ENCODE data around the gene AQP12B. TPM values are rescaled to one million over a fixed set of nuclear protein-coding genes. Genes with fewer than 3 reads are reported as not detected.

The AQP12B gene
- total RNA-seq, 1 donor from 2014 or later: not detected

- Mint-ChIP-seq H3K4me1 (ENCODE audit: unreplicated experiment) (no peaks in the 10 kb centered on the region), H3K27ac (ENCODE audit: unreplicated experiment) (no peak overlapping the region), H3K27me3 (ENCODE audit: unreplicated experiment) (peaks cover 5% of the 10 kb centered on the region), H3K9me3 (ENCODE audit: unreplicated experiment) (no peaks in the 10 kb centered on the region), H3K4me3 (ENCODE audit: unreplicated experiment) (no peak overlapping the region), H3K36me3 (ENCODE audit: low read depth, unreplicated experiment) (no peaks in the 10 kb centered on the region)
- TF ChIP-seq CTCF (IDR thresholded peaks at IDR 0.05; ENCODE audit: unreplicated experiment): no peak
- DNase-seq (ENCODE audit: low spot score): no peak
Observed at GRCh38 chr2:240713928-240714746, 31.5 kb upstream of the AQP12B start.

GRCh38 chr2:240713071-240713927, 30.6 kb upstream of the AQP12B start:
- Mint-ChIP-seq H3K4me3 (ENCODE audit: unreplicated experiment) (no peak overlapping the region), H3K27me3 (ENCODE audit: unreplicated experiment) (peaks cover 5% of the 10 kb centered on the region), H3K4me1 (ENCODE audit: unreplicated experiment) (no peaks in the 10 kb centered on the region), H3K9me3 (ENCODE audit: unreplicated experiment) (no peaks in the 10 kb centered on the region), H3K36me3 (ENCODE audit: low read depth, unreplicated experiment) (no peaks in the 10 kb centered on the region), H3K27ac (ENCODE audit: unreplicated experiment) (no peak overlapping the region)
- DNase-seq (ENCODE audit: low spot score): no peak
- TF ChIP-seq CTCF (IDR thresholded peaks at IDR 0.05; ENCODE audit: unreplicated experiment): no peak

- no peak overlapping the region for H3K27ac Mint-ChIP-seq (ENCODE audit: unreplicated experiment)
Observed at GRCh38 chr2:240712121-240712520, 29.4 kb upstream of the AQP12B start.

GRCh38 chr2:240711701-240712100, 29.0 kb upstream of the AQP12B start:
- TF ChIP-seq CTCF (IDR thresholded peaks at IDR 0.05; ENCODE audit: unreplicated experiment): no peak
- no peaks in the 10 kb centered on the region for H3K4me1 Mint-ChIP-seq (ENCODE audit: unreplicated experiment)

More at GRCh38 chr2:240712121-240712520, 29.4 kb upstream of the AQP12B start:
- Mint-ChIP-seq H3K27me3 (ENCODE audit: unreplicated experiment) (peaks cover 5% of the 10 kb centered on the region), H3K36me3 (ENCODE audit: low read depth, unreplicated experiment) (no peaks in the 10 kb centered on the region), H3K4me3 (ENCODE audit: unreplicated experiment) (no peak overlapping the region), H3K4me1 (ENCODE audit: unreplicated experiment) (no peaks in the 10 kb centered on the region), H3K9me3 (ENCODE audit: unreplicated experiment) (no peaks in the 10 kb centered on the region)
- TF ChIP-seq CTCF (IDR thresholded peaks at IDR 0.05; ENCODE audit: unreplicated experiment): no peak
- DNase-seq (ENCODE audit: low spot score): no peak

More at GRCh38 chr2:240711701-240712100, 29.0 kb upstream of the AQP12B start:
- H3K36me3 Mint-ChIP-seq (ENCODE audit: low read depth, unreplicated experiment): no peaks in the 10 kb centered on the region
- peaks cover 5% of the 10 kb centered on the region for H3K27me3 Mint-ChIP-seq (ENCODE audit: unreplicated experiment)
- no peaks in the 10 kb centered on the region for H3K9me3 Mint-ChIP-seq (ENCODE audit: unreplicated experiment)
- H3K27ac Mint-ChIP-seq (ENCODE audit: unreplicated experiment): no peak overlapping the region
- no peak for DNase-seq (ENCODE audit: low spot score)
- H3K4me3 Mint-ChIP-seq (ENCODE audit: unreplicated experiment): no peak overlapping the region

Measured in endothelial cell (in vitro differentiated cells).